Liver (tissue), 9 donors: ENCODE data around the gene SMIM36. TPM values are rescaled to one million over a fixed set of nuclear protein-coding genes. Genes with fewer than 3 reads are reported as not detected.

Source experiments
- DNase-seq: peaks from one replicate; pipeline ENCODE4 v3.0.0-alpha.2; 2017; ENCODE audit warnings: low spot score
- H3K27ac ChIP-seq, 2 donors: one replicate each; pipeline ENCODE4 v1.7.0; 2013; ENCODE audit warnings: inconsistent platforms in 2 of 2, low read length in 2 of 2, control low read depth in 1 of 2, low read depth in 1 of 2, mild to moderate bottlenecking in 1 of 2
- H3K27me3 ChIP-seq, 4 donors: one replicate each; pipeline versions ENCODE4 v1.6.1 to v1.7.0; 2013; ENCODE audit warnings: low read length in 3 of 4, inconsistent platforms in 1 of 4, mild to moderate bottlenecking in 1 of 4, moderate library complexity in 1 of 4; ENCODE audit not compliant: control insufficient read depth in 4 of 4, insufficient read depth in 4 of 4
- H3K36me3 ChIP-seq, 4 donors: one replicate each; pipeline versions ENCODE4 v1.6.1 to v1.7.0; 2013; ENCODE audit warnings: low read length in 3 of 4, mild to moderate bottlenecking in 3 of 4, low read depth in 1 of 4, moderate library complexity in 1 of 4; ENCODE audit not compliant: control insufficient read depth in 4 of 4, insufficient read depth in 3 of 4
- H3K4me1 ChIP-seq, 4 donors: one replicate each; pipeline versions ENCODE4 v1.6.1 to v1.7.0; 2013; ENCODE audit warnings: low read length in 3 of 4, mild to moderate bottlenecking in 3 of 4, moderate library complexity in 1 of 4; ENCODE audit not compliant: control insufficient read depth in 4 of 4, insufficient read depth in 4 of 4
- H3K4me3 ChIP-seq, 3 donors: one replicate each; pipeline versions ENCODE4 v1.6.1 to v1.7.0; 2013; ENCODE audit warnings: low read length in 3 of 3, control low read depth in 1 of 3, low read depth in 1 of 3, mild to moderate bottlenecking in 1 of 3
- H3K9ac ChIP-seq, 2 donors: one replicate each; pipeline ENCODE4 v1.7.0; 2013; ENCODE audit warnings: low read length in 2 of 2, mild to moderate bottlenecking in 2 of 2, moderate library complexity in 2 of 2, control low read depth in 1 of 2, low read depth in 1 of 2
- H3K9me3 ChIP-seq, 4 donors: one replicate each; pipeline versions ENCODE4 v1.6.1 to v1.7.0; 2013; ENCODE audit warnings: low read length in 3 of 4; ENCODE audit not compliant: control insufficient read depth in 4 of 4
- ATF3 ChIP-seq: IDR thresholded peaks from 2 replicates; pipeline ENCODE4 v1.6.1; 2016; ENCODE audit warnings: antibody characterized with exemption
- CTCF ChIP-seq: fragments of 150-350 bp; IDR thresholded peaks from 2 replicates; pipeline ENCODE4 v1.5.1; 2017; ENCODE audit warnings: improper control_type of control experiment, low read depth, low read length; ENCODE audit not compliant: missing input control
- FOXA1 ChIP-seq: IDR thresholded peaks from 2 replicates; pipeline ENCODE4 v1.6.1; 2016; ENCODE audit warnings: antibody characterized with exemption
- FOXA2 ChIP-seq: IDR thresholded peaks from 2 replicates; pipeline ENCODE4 v1.6.1; 2016; ENCODE audit warnings: antibody characterized with exemption
- HNF4A ChIP-seq, 2 donors: conservative IDR thresholded peaks; 2 replicates each; pipeline ENCODE4 v1.6.1; 2016; ENCODE audit warnings: antibody characterized with exemption in 2 of 2, mild to moderate bottlenecking in 2 of 2
- HNF4G ChIP-seq: IDR thresholded peaks from 2 replicates; pipeline ENCODE4 v1.6.1; 2016; ENCODE audit warnings: antibody characterized with exemption
- JUND ChIP-seq, 2 donors: IDR thresholded peaks; 2 replicates each; pipeline ENCODE4 v1.6.1; 2016; ENCODE audit warnings: antibody characterized with exemption in 2 of 2
- MAX ChIP-seq: IDR thresholded peaks from 2 replicates; pipeline ENCODE4 v1.6.1; 2016; ENCODE audit warnings: antibody characterized with exemption
- NR2F2 ChIP-seq: IDR thresholded peaks from 2 replicates; pipeline ENCODE4 v1.6.1; 2016; ENCODE audit warnings: antibody characterized with exemption
- RAD21 ChIP-seq, 2 donors: IDR thresholded peaks; 2 replicates each; pipeline ENCODE4 v1.6.1; 2016; ENCODE audit warnings: antibody characterized with exemption in 2 of 2, mild to moderate bottlenecking in 2 of 2
- REST ChIP-seq: IDR thresholded peaks from 2 replicates; pipeline ENCODE4 v1.6.1; 2016; ENCODE audit warnings: antibody characterized with exemption, mild to moderate bottlenecking
- RXRA ChIP-seq, 2 donors: IDR thresholded peaks; 2 replicates each; pipeline ENCODE4 v1.6.1; 2017 to 2018; ENCODE audit warnings: antibody characterized with exemption in 2 of 2, mild to moderate bottlenecking in 1 of 2
- SP1 ChIP-seq: IDR thresholded peaks from 2 replicates; pipeline ENCODE4 v1.6.1; 2018; ENCODE audit warnings: antibody characterized with exemption, mild to moderate bottlenecking
- TAF1 ChIP-seq: conservative IDR thresholded peaks from 2 replicates; pipeline ENCODE4 v1.6.1; 2016; ENCODE audit warnings: antibody characterized with exemption, mild to moderate bottlenecking
- YY1 ChIP-seq: IDR thresholded peaks from 2 replicates; pipeline ENCODE4 v1.6.1; 2016; ENCODE audit warnings: antibody characterized with exemption, mild to moderate bottlenecking
- ZBTB33 ChIP-seq: IDR thresholded peaks from 2 replicates; pipeline ENCODE4 v1.6.1; 2016; ENCODE audit warnings: antibody characterized with exemption
- WGBS: extraction: QIAGEN DNeasy Blood & Tissue Kit; methylation state at CpG from one replicate; pipeline ENCODE4 v1.1.7; 2013; 5-methylcytosine and 5-hydroxymethylcytosine counted together
- polyA plus RNA-seq, 2 donors: library from polyadenylated mRNA; stranded (reverse) in 1 of 2; unstranded in 1 of 2; fragments of 200-250 nt in 1 of 2; fragments of >200 nt in 1 of 2; fragmentation: Nextera tagmentation in 1 of 2; extraction: Ambion mirVana in 1 of 2; gene quantifications; one replicate each; pipeline versions ENCODE4 v1.2.1 to v1.2.3, GENCODE V29; 2013 to 2015
- total RNA-seq, 2 donors: library from RNA; depleted of rRNA; stranded (reverse); fragments of >200 nt; gene quantifications; one replicate each; pipeline ENCODE4 v1.2.3, GENCODE V29; 2014
- donor health status: healthy.
- donor health status: healthy.
- donor health status: healthy.
- donor health status: healthy.
- donor health status: healthy.

SMIM36 gene
- total and polyA plus RNA-seq, 4 donors = not detected

- Histone ChIP-seq H3K27ac (no peak overlapping the region), H3K9me3 (no peaks in the 10 kb centered on the region), H3K9ac (no peak overlapping the region), H3K27me3 (no peaks in the 10 kb centered on the region), H3K4me3 (no peak overlapping the region), H3K4me1 (peaks cover 3 to 19% (median 10%) of the 10 kb centered on the region in 4 donors), H3K36me3 (peaks cover 0 to 2% (median under 1%) of the 10 kb centered on the region in 4 donors)
- TF ChIP-seq YY1 (no peak), SP1 (no peak), ZBTB33 (no peak), CTCF (no peak), JUND (IDR thresholded peaks at IDR 0.05) (no peak), FOXA2 (no peak), NR2F2 (no peak), RXRA (IDR thresholded peaks at IDR 0.05) (no peak)
- DNase-seq = no peak
- 97% methylated on average over 3 of the region's 3 CpGs for WGBS
Observed at GRCh38 chr17:55418369-55419268, 92.6 kb downstream of the SMIM36 start.

- TF ChIP-seq SP1 (no peak), REST (no peak), HNF4A (conservative IDR thresholded peaks at IDR 0.05) (no peak), FOXA1 (no peak), RXRA (IDR thresholded peaks at IDR 0.05) (no peak), RAD21 (IDR thresholded peaks at IDR 0.05) (no peak), TAF1 (no peak), NR2F2 (no peak), JUND (IDR thresholded peaks at IDR 0.05) (no peak), MAX (no peak), HNF4G (no peak), YY1 (no peak), CTCF (no peak), ZBTB33 (no peak), ATF3 (no peak)
- 98% methylated on average over 4 of the region's 4 CpGs for WGBS
- H3K9me3 ChIP-seq = no peaks in the 10 kb centered on the region
- H3K4me3 ChIP-seq = no peak overlapping the region
- H3K4me1 ChIP-seq = peaks cover 3 to 19% (median 10%) of the 10 kb centered on the region in 4 donors
- no peak overlapping the region for H3K27ac ChIP-seq
- peaks cover 0 to 9% (median 5%) of the 10 kb centered on the region in 4 donors for H3K36me3 ChIP-seq
- no peak overlapping the region for H3K9ac ChIP-seq
- no peaks in the 10 kb centered on the region for H3K27me3 ChIP-seq
- DNase-seq = no peak
Observed at GRCh38 chr17:55417411-55418268, 93.6 kb downstream of the SMIM36 start.
